Progenitor cell of endocrine pancreas (in vitro differentiated cells): ENCODE data around the gene FREM2. TPM values are rescaled to one million over a fixed set of nuclear protein-coding genes. Genes with fewer than 3 reads are reported as not detected.

Source experiments
- DNase-seq: peaks from one replicate; pipeline ENCODE4 v3.0.0; 2021; ENCODE audit warnings: low spot score; ENCODE audit not compliant: unreplicated experiment
- H3K27ac Mint-ChIP-seq: 2 replicates; pipeline ENCODE4 v1.8.0; 2021; ENCODE audit warnings: mild to moderate bottlenecking, moderate library complexity, mixed read lengths
- H3K27me3 Mint-ChIP-seq: 2 replicates; pipeline ENCODE4 v1.8.0; 2021; ENCODE audit warnings: mixed read lengths
- H3K36me3 Mint-ChIP-seq: 2 replicates; pipeline ENCODE4 v1.8.0; 2022; ENCODE audit warnings: mixed read lengths; ENCODE audit not compliant: insufficient read depth
- H3K4me1 Mint-ChIP-seq: 2 replicates; pipeline ENCODE4 v1.8.0; 2021; ENCODE audit warnings: low read depth, mixed read lengths
- H3K4me3 Mint-ChIP-seq: 2 replicates; pipeline ENCODE4 v1.8.0; 2021; ENCODE audit warnings: low read depth, mild to moderate bottlenecking, moderate library complexity, mixed read lengths
- H3K9me3 Mint-ChIP-seq: 2 replicates; pipeline ENCODE4 v1.8.0; 2021; ENCODE audit warnings: low read depth, mixed read lengths
- CTCF ChIP-seq: fragments of 200-600 bp; sonication (generic); IDR thresholded peaks from one replicate; pipeline ENCODE4 v1.5.0; 2021; ENCODE audit warnings: antibody characterized with exemption, mild to moderate bottlenecking; ENCODE audit not compliant: unreplicated experiment
- total RNA-seq: library from RNA; stranded (reverse); gene quantifications from 2 replicates; pipeline ENCODE4 v1.2.1, GENCODE V29; 2021

The FREM2 gene
- total RNA-seq, 1 donor from 2014 or later: 75.3 TPM

- no peak for TF ChIP-seq CTCF
- Mint-ChIP-seq H3K36me3 (no peaks in the 10 kb centered on the region), H3K4me1 (peaks cover 13% of the 10 kb centered on the region), H3K4me3 (no peak overlapping the region), H3K9me3 (no peaks in the 10 kb centered on the region), H3K27me3 (no peaks in the 10 kb centered on the region), H3K27ac (no peak overlapping the region)
- DNase-seq: no peak
Measured at GRCh38 chr13:38902551-38902950, 215.7 kb downstream of the FREM2 start.

GRCh38 chr13:38905081-38905480 is 218.2 kb downstream of the FREM2 start:
- Mint-ChIP-seq H3K36me3 (no peaks in the 10 kb centered on the region), H3K27me3 (no peaks in the 10 kb centered on the region), H3K27ac (no peak overlapping the region), H3K9me3 (no peaks in the 10 kb centered on the region), H3K4me3 (no peak overlapping the region), H3K4me1 (peaks cover 11% of the 10 kb centered on the region)
- TF ChIP-seq CTCF: no peak
- no peak for DNase-seq

GRCh38 chr13:38905861-38906260 is 219.0 kb downstream of the FREM2 start:
- peaks cover 11% of the 10 kb centered on the region for H3K4me1 Mint-ChIP-seq
- H3K4me3 Mint-ChIP-seq: no peak overlapping the region
- H3K36me3 Mint-ChIP-seq: no peaks in the 10 kb centered on the region
- H3K27ac Mint-ChIP-seq: no peak overlapping the region
- no peak for DNase-seq
- H3K27me3 Mint-ChIP-seq: no peaks in the 10 kb centered on the region
- TF ChIP-seq CTCF: no peak
- H3K9me3 Mint-ChIP-seq: no peaks in the 10 kb centered on the region

- Mint-ChIP-seq H3K4me3 (no peak overlapping the region), H3K27me3 (no peaks in the 10 kb centered on the region), H3K9me3 (no peaks in the 10 kb centered on the region), H3K36me3 (no peaks in the 10 kb centered on the region), H3K4me1 (peaks cover 2% of the 10 kb centered on the region), H3K27ac (no peak overlapping the region)
- no peak for DNase-seq
- TF ChIP-seq CTCF: no peak
Measured at GRCh38 chr13:38908574-38908973, 221.7 kb downstream of the FREM2 start.

- H3K9me3 Mint-ChIP-seq: no peaks in the 10 kb centered on the region
- peaks cover 4% of the 10 kb centered on the region for H3K4me1 Mint-ChIP-seq
- TF ChIP-seq CTCF: peak; percentile 25
- DNase-seq: no peak
- H3K36me3 Mint-ChIP-seq: no peaks in the 10 kb centered on the region
- H3K27ac Mint-ChIP-seq: no peak overlapping the region
- H3K27me3 Mint-ChIP-seq: no peaks in the 10 kb centered on the region
- H3K4me3 Mint-ChIP-seq: no peak overlapping the region
Measured at GRCh38 chr13:38914070-38914469, 227.2 kb downstream of the FREM2 start.
